MM.1S (cell line): ENCODE results near the gene FOXP1.

Experiments used
- DNase-seq: peaks from one replicate; pipeline ENCODE4 v3.0.0-alpha.2; 2015
- H2AFZ ChIP-seq: fragments of 300-600 bp; sonication (generic); 2 replicates; pipeline ENCODE4 v1.6.0; 2016; ENCODE audit warnings: antibody characterized with exemption, low read length
- H3F3A ChIP-seq: fragments of 300-600 bp; sonication (generic); 2 replicates; pipeline ENCODE4 v1.6.1; 2016; ENCODE audit warnings: mild to moderate bottlenecking, antibody characterized with exemption, low read length, moderate library complexity, mixed read lengths; ENCODE audit not compliant: insufficient read depth
- H3K27ac ChIP-seq: fragments of 300-600 bp; sonication (generic); 2 replicates; pipeline ENCODE4 v1.5.1; 2016; ENCODE audit warnings: mild to moderate bottlenecking, low read length
- H3K27me3 ChIP-seq: fragments of 300-600 bp; sonication (generic); replicated peaks from 2 replicates; pipeline ENCODE4 v1.6.0; 2016; ENCODE audit warnings: low read length; ENCODE audit not compliant: insufficient read depth
- H3K36me3 ChIP-seq: fragments of 300-600 bp; sonication (generic); replicated peaks from 2 replicates; pipeline ENCODE4 v1.6.1; 2016; ENCODE audit warnings: mild to moderate bottlenecking, low read length, mixed read lengths; ENCODE audit not compliant: insufficient read depth
- H3K4me1 ChIP-seq: fragments of 300-600 bp; sonication (generic); 2 replicates; pipeline ENCODE4 v1.6.1; 2016; ENCODE audit warnings: low read length, mixed read lengths
- H3K4me2 ChIP-seq: fragments of 300-600 bp; sonication (generic); 2 replicates; pipeline ENCODE4 v1.6.0; 2016; ENCODE audit warnings: low read depth, low read length
- H3K4me3 ChIP-seq: fragments of 300-600 bp; sonication (generic); 2 replicates; pipeline ENCODE4 v1.5.1; 2016; ENCODE audit warnings: low read length, mixed read lengths
- H3K79me2 ChIP-seq: fragments of 300-600 bp; sonication (generic); 2 replicates; pipeline ENCODE4 v1.6.1; 2016; ENCODE audit warnings: mixed run types, low read length, mixed read lengths
- H3K9ac ChIP-seq: fragments of 300-600 bp; sonication (generic); 2 replicates; pipeline ENCODE4 v1.6.1; 2016; ENCODE audit warnings: low read length, mixed read lengths
- H3K9me2 ChIP-seq: fragments of 300-600 bp; sonication (generic); replicated peaks from 2 replicates; pipeline ENCODE4 v1.6.1; 2016; ENCODE audit warnings: mild to moderate bottlenecking, low read length, mixed read lengths; ENCODE audit not compliant: insufficient read depth
- H3K9me3 ChIP-seq: fragments of 300-600 bp; sonication (generic); replicated peaks from 2 replicates; pipeline ENCODE4 v1.6.1; 2016; ENCODE audit warnings: mild to moderate bottlenecking, low read length, mixed read lengths; ENCODE audit not compliant: insufficient read depth
- H4K20me1 ChIP-seq: fragments of 300-600 bp; sonication (generic); 2 replicates; pipeline ENCODE4 v1.6.1; 2016; ENCODE audit warnings: mild to moderate bottlenecking, low read length, moderate library complexity, mixed read lengths; ENCODE audit not compliant: insufficient read depth
- CTCF ChIP-seq: fragments of 300-600 bp; sonication (generic); IDR thresholded peaks from 2 replicates; pipeline ENCODE4 v1.5.1; 2016; ENCODE audit warnings: antibody characterized with exemption, low read length, mixed read lengths
- EZH2 ChIP-seq: fragments of 300-600 bp; sonication (generic); optimal IDR thresholded peaks from 2 replicates; pipeline ENCODE3; 2017; ENCODE audit warnings: low read depth, mild to moderate bottlenecking, antibody characterized with exemption, low read length, mixed read lengths
- EZH2phosphoT487 ChIP-seq: fragments of 300-600 bp; sonication (generic); IDR thresholded peaks from 2 replicates; pipeline ENCODE4 v1.6.1; 2018; ENCODE audit warnings: antibody characterized with exemption, low read length

Gene FOXP1

GRCh38 chr3:71146673-71147072, 436.9 kb downstream of the FOXP1 start:
- H3K4me2 ChIP-seq, result no peak overlapping the region
- DNase-seq, result no peak
- no peaks in the 10 kb centered on the region for H3K4me1 ChIP-seq

GRCh38 chr3:71145954-71146353, 437.6 kb downstream of the FOXP1 start:
- Histone ChIP-seq H4K20me1 (no peaks in the 10 kb centered on the region), H3K9me3 (no peaks in the 10 kb centered on the region), H3K4me2 (no peak overlapping the region), H3K27ac (no peak overlapping the region), H2AFZ (no peak overlapping the region), H3K4me1 (no peaks in the 10 kb centered on the region), H3K27me3 (no peaks in the 10 kb centered on the region), H3K9ac (no peak overlapping the region), H3K4me3 (no peak overlapping the region), H3F3A (no peaks in the 10 kb centered on the region), H3K79me2 (no peaks in the 10 kb centered on the region), H3K36me3 (no peaks in the 10 kb centered on the region), H3K9me2 (no peaks in the 10 kb centered on the region)
- TF ChIP-seq EZH2phosphoT487, result no peak
- TF ChIP-seq CTCF, result no peak
- TF ChIP-seq EZH2, result no peak
- no peak for DNase-seq

More at GRCh38 chr3:71146673-71147072, 436.9 kb downstream of the FOXP1 start:
- Histone ChIP-seq H2AFZ (no peak overlapping the region), H3K27ac (no peak overlapping the region), H3K9me3 (no peaks in the 10 kb centered on the region), H3F3A (no peaks in the 10 kb centered on the region), H3K79me2 (no peaks in the 10 kb centered on the region), H3K27me3 (no peaks in the 10 kb centered on the region), H3K4me3 (no peak overlapping the region), H3K9me2 (no peaks in the 10 kb centered on the region), H3K36me3 (no peaks in the 10 kb centered on the region), H4K20me1 (no peaks in the 10 kb centered on the region), H3K9ac (no peak overlapping the region)
- TF ChIP-seq EZH2phosphoT487 (no peak), CTCF (no peak), EZH2 (no peak)

- no peaks in the 10 kb centered on the region for H3F3A ChIP-seq
- no peak overlapping the region for H2AFZ ChIP-seq
- H3K27me3 ChIP-seq, result no peaks in the 10 kb centered on the region
- no peaks in the 10 kb centered on the region for H3K36me3 ChIP-seq
- no peak overlapping the region for H3K4me3 ChIP-seq
- no peak overlapping the region for H3K27ac ChIP-seq
- no peaks in the 10 kb centered on the region for H3K4me1 ChIP-seq
- TF ChIP-seq EZH2phosphoT487 (no peak), CTCF (no peak), EZH2 (no peak)
- H3K79me2 ChIP-seq, result no peaks in the 10 kb centered on the region
- H3K4me2 ChIP-seq, result no peak overlapping the region
- no peaks in the 10 kb centered on the region for H4K20me1 ChIP-seq
- no peaks in the 10 kb centered on the region for H3K9me2 ChIP-seq
- no peak overlapping the region for H3K9ac ChIP-seq
- no peak for DNase-seq
- no peaks in the 10 kb centered on the region for H3K9me3 ChIP-seq
Observed at GRCh38 chr3:71144525-71145253, 438.8 kb downstream of the FOXP1 start.
